Measurements from ENCODE around the gene PUSL1.

Gene PUSL1

DNA sequence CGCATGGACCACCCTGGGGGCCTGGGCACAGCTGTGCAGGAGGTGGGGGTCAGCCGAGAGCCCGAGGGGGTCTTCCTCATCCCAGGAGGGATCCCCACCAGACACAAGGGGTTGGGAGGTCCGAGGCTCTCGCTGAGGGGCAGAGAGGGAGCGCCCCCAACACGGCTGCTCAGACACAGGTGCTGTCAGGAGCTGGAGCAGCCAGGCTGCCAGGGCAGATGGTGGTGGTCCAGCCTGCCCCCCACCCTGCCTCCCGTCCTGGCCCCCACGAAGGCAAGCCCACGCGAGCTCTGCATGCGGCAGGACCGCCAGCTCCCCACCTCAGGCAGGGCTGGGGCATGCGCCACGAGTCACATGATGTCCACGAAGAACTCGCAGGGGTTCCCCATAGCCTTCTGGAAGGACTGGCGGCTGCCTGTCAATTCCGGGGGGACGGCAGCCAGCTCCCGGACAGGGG, 27.4 kb downstream of the PUSL1 start:
- H3K4me1 ChIP-seq (ENCODE audit: control extremely low read depth in 1 of 4, control insufficient read depth in 4 of 4, insufficient read depth in 4 of 4, low read length in 3 of 4) = no peaks in the 10 kb centered on the region
- no peaks in the 10 kb centered on the region for H3K27me3 ChIP-seq (replicated peaks in 2 of 5; ENCODE audit: control insufficient read depth in 4 of 5, insufficient read depth in 5 of 5, low read length in 4 of 5)
- H3K4me3 ChIP-seq (ENCODE audit: control insufficient read depth in 1 of 7, extremely low read depth in 1 of 7, insufficient read depth in 4 of 7, low read depth in 2 of 7, low read length in 6 of 7) = no peak overlapping the region
- H3K9me3 ChIP-seq (ENCODE audit: control extremely low read depth in 1 of 5, control insufficient read depth in 4 of 5, insufficient read depth in 2 of 5, low read depth in 1 of 5, low read length in 4 of 5) = no peaks in the 10 kb centered on the region
- H3K36me3 ChIP-seq (ENCODE audit: control insufficient read depth in 4 of 4, insufficient read depth in 4 of 4, low read length in 3 of 4) = peaks cover 2 to 35% (median 16%) of the 10 kb centered on the region in 4 experiments
- 93% methylated on average over 17 of the region's 21 CpGs for whole genome bisulfite sequencing (ENCODE audit: insufficient coverage)
- no peak overlapping the region for H3K27ac ChIP-seq (ENCODE audit: insufficient read depth in 1 of 2, low read depth in 1 of 2, low read length in 2 of 2, poor library complexity in 1 of 2, severe bottlenecking in 2 of 2)
- ChIA-PET CTCF (interaction anchor here (1.0 to 1.4 kb wide), 3 partner anchors 36 to 105 kb away, joined by 3 to 4 read pairs (median 3); partner anchors contain the start of gene SCNN1D), POLR2A (interaction anchor here (0.6 kb wide), 1 partner anchor 331 kb away, joined by 3 read pairs; no protein-coding TSS in a partner anchor)
- no peak for DNase-seq

DNA sequence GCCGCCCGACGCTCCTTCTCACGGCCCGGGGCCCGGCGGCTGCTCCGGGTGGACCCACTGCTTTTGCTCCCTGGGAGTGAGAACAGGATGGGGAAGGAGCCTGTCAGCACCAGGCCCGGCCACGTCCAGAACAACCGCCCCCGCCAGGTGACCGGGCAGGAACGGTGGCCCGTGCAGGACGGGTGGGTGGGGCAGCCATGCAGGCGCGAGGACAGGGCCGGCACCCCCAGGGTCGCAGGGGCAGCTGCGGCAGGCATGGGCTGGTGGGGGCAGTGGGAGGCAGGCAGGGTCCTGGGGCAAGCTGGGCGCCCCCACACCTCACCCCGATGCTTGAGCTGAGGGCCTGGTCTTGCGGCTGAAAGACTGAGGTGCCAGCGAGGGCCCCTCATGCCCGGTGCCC, 28.0 kb downstream of the PUSL1 start:
- Histone ChIP-seq H3K27me3 (replicated peaks in 2 of 5; ENCODE audit: control insufficient read depth in 4 of 5, insufficient read depth in 5 of 5, low read length in 4 of 5) (no peaks in the 10 kb centered on the region), H3K9me3 (ENCODE audit: control extremely low read depth in 1 of 5, control insufficient read depth in 4 of 5, insufficient read depth in 2 of 5, low read depth in 1 of 5, low read length in 4 of 5) (no peaks in the 10 kb centered on the region), H3K4me3 (ENCODE audit: control insufficient read depth in 1 of 7, extremely low read depth in 1 of 7, insufficient read depth in 4 of 7, low read depth in 2 of 7, low read length in 6 of 7) (no peak overlapping the region), H3K27ac (ENCODE audit: insufficient read depth in 1 of 2, low read depth in 1 of 2, low read length in 2 of 2, poor library complexity in 1 of 2, severe bottlenecking in 2 of 2) (no peak overlapping the region), H3K36me3 (ENCODE audit: control insufficient read depth in 4 of 4, insufficient read depth in 4 of 4, low read length in 3 of 4) (peaks cover 5 to 41% (median 21%) of the 10 kb centered on the region in 4 experiments), H3K4me1 (ENCODE audit: control extremely low read depth in 1 of 4, control insufficient read depth in 4 of 4, insufficient read depth in 4 of 4, low read length in 3 of 4) (no peaks in the 10 kb centered on the region)
- no peak for DNase-seq
- POLR2A ChIA-PET = interaction anchor here (0.6 to 0.8 kb wide), 3 partner anchors 9 to 331 kb away, joined by 3 read pairs; no protein-coding TSS in a partner anchor
- 98% methylated on average over 23 of the region's 26 CpGs for WGBS (ENCODE audit: insufficient coverage)
- CTCF ChIA-PET = interaction anchor here (1.0 kb wide), 1 partner anchor 35 kb away, joined by 3 read pairs; no protein-coding TSS in a partner anchor

DNA sequence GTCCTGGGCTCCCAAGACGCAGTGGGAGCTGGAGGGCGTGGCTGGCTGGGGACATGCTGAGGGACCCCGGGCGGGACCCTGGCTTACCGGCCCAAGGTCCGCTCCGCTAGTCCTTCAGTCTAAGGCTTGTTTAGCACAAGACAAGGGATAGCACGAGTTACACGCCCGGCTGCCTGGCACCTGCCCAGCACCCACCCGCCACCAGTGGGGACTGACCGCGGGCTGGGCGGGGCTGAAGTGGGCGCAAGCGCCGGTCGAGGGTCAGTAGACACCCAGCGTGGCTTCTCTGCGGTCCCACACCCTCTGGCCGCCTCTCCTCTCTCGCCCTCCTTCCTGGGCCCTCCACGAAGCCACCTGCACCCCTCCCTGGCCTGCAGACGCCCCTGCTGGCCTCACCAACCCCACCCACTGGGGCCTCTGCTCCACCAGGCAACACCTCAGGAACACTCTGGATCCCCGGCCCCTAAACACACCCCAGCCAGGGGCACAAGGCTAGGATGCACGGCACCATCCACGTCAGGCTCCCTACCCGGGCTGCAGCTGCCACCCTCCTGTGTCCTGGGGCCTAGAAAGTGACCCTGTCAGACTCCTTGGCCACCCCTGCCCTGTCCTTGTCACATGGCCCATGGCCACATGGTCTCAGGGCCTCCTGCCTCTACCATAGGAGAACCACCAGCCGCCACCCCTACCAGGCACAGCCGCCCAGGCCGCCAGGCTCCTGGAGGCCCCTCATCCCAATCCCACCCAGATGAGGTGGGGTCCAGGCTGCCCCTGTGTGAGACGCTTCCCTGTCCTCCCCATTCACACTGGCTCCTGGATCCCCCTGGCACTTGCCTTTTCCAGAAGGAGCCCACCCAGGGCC, 28.8 kb downstream of the PUSL1 start:
- ChIA-PET CTCF (no interaction called here), POLR2A (interaction anchor here (0.6 to 0.8 kb wide), 2 partner anchors 9 to 12 kb away, joined by 3 read pairs; no protein-coding TSS in a partner anchor)
- H3K9me3 ChIP-seq (ENCODE audit: control extremely low read depth in 1 of 5, control insufficient read depth in 4 of 5, insufficient read depth in 2 of 5, low read depth in 1 of 5, low read length in 4 of 5) = no peaks in the 10 kb centered on the region
- WGBS (ENCODE audit: insufficient coverage) = 98% methylated on average over 26 of the region's 32 CpGs
- no peak for DNase-seq
- H3K27me3 ChIP-seq (replicated peaks in 2 of 5; ENCODE audit: control insufficient read depth in 4 of 5, insufficient read depth in 5 of 5, low read length in 4 of 5) = no peaks in the 10 kb centered on the region
- peaks cover 5 to 48% (median 21%) of the 10 kb centered on the region in 4 experiments for H3K36me3 ChIP-seq (ENCODE audit: control insufficient read depth in 4 of 4, insufficient read depth in 4 of 4, low read length in 3 of 4)
- no peak overlapping the region for H3K27ac ChIP-seq (ENCODE audit: insufficient read depth in 1 of 2, low read depth in 1 of 2, low read length in 2 of 2, poor library complexity in 1 of 2, severe bottlenecking in 2 of 2)
- H3K4me3 ChIP-seq (ENCODE audit: control insufficient read depth in 1 of 7, extremely low read depth in 1 of 7, insufficient read depth in 4 of 7, low read depth in 2 of 7, low read length in 6 of 7) = no peak overlapping the region
- no peaks in the 10 kb centered on the region for H3K4me1 ChIP-seq (ENCODE audit: control extremely low read depth in 1 of 4, control insufficient read depth in 4 of 4, insufficient read depth in 4 of 4, low read length in 3 of 4)

DNA sequence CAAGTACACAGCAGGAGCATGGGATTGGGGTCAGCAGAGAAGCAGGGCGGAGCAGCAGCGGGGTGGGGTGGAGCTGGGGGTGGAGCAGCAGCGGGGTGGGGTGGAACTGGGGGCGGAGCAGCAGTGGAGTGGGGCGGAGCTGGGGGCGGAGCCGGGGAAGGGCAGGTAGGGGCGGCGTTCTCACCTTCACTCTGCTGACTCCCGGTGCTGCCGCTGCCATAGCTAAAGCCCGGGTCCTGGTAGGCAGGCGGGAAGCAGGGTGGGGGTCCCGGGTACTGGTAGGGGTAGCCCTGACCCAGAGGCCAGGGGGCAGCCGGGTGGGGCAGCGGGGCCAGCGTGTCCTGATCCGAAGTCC, 29.4 kb downstream of the PUSL1 start:
- no peak for DNase-seq
- H3K36me3 ChIP-seq (ENCODE audit: control insufficient read depth in 4 of 4, insufficient read depth in 4 of 4, low read length in 3 of 4) = peaks cover 5 to 48% (median 21%) of the 10 kb centered on the region in 4 experiments
- H3K27me3 ChIP-seq (replicated peaks in 2 of 5; ENCODE audit: control insufficient read depth in 4 of 5, insufficient read depth in 5 of 5, low read length in 4 of 5) = no peaks in the 10 kb centered on the region
- ChIA-PET CTCF (no interaction called here), POLR2A (no interaction called here)
- WGBS (ENCODE audit: insufficient coverage) = 99% methylated on average over 9 of the region's 18 CpGs
- H3K27ac ChIP-seq (ENCODE audit: insufficient read depth in 1 of 2, low read depth in 1 of 2, low read length in 2 of 2, poor library complexity in 1 of 2, severe bottlenecking in 2 of 2) = no peak overlapping the region
- H3K9me3 ChIP-seq (ENCODE audit: control extremely low read depth in 1 of 5, control insufficient read depth in 4 of 5, insufficient read depth in 2 of 5, low read depth in 1 of 5, low read length in 4 of 5) = no peaks in the 10 kb centered on the region
- H3K4me3 ChIP-seq (ENCODE audit: control insufficient read depth in 1 of 7, extremely low read depth in 1 of 7, insufficient read depth in 4 of 7, low read depth in 2 of 7, low read length in 6 of 7) = no peak overlapping the region
- no peaks in the 10 kb centered on the region for H3K4me1 ChIP-seq (ENCODE audit: control extremely low read depth in 1 of 4, control insufficient read depth in 4 of 4, insufficient read depth in 4 of 4, low read length in 3 of 4)

DNA sequence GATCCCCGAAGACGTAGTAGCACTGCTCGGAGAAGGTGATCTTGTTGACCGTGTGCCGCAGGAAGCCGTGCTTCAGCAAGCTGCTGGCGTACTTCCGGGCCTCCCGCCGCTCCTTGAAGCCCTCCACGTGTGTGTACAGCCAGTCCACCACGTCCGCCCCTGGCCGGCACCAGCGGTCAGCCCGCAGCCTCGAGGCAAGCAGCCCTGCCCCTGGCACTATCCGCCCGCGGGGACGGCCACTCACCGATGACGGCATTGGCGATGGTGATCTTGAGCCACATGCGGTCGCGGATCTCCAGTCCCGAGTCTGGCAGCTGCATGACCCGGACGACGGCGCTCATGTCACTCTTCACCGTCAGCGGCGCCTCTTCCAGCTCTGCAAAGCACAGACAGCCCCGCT, 29.9 kb downstream of the PUSL1 start:
- Histone ChIP-seq H3K27ac (ENCODE audit: insufficient read depth in 1 of 2, low read depth in 1 of 2, low read length in 2 of 2, poor library complexity in 1 of 2, severe bottlenecking in 2 of 2) (no peak overlapping the region), H3K36me3 (ENCODE audit: control insufficient read depth in 4 of 4, insufficient read depth in 4 of 4, low read length in 3 of 4) (peaks cover 5 to 48% (median 21%) of the 10 kb centered on the region in 4 experiments), H3K4me1 (ENCODE audit: control extremely low read depth in 1 of 4, control insufficient read depth in 4 of 4, insufficient read depth in 4 of 4, low read length in 3 of 4) (no peaks in the 10 kb centered on the region), H3K4me3 (ENCODE audit: control insufficient read depth in 1 of 7, extremely low read depth in 1 of 7, insufficient read depth in 4 of 7, low read depth in 2 of 7, low read length in 6 of 7) (no peak overlapping the region), H3K27me3 (replicated peaks in 2 of 5; ENCODE audit: control insufficient read depth in 4 of 5, insufficient read depth in 5 of 5, low read length in 4 of 5) (no peaks in the 10 kb centered on the region), H3K9me3 (ENCODE audit: control extremely low read depth in 1 of 5, control insufficient read depth in 4 of 5, insufficient read depth in 2 of 5, low read depth in 1 of 5, low read length in 4 of 5) (no peaks in the 10 kb centered on the region)
- POLR2A ChIA-PET = no interaction called here
- no peak for DNase-seq
- WGBS (ENCODE audit: insufficient coverage) = 97% methylated on average over 36 of the region's 36 CpGs
- CTCF ChIA-PET = no interaction called here

DNA sequence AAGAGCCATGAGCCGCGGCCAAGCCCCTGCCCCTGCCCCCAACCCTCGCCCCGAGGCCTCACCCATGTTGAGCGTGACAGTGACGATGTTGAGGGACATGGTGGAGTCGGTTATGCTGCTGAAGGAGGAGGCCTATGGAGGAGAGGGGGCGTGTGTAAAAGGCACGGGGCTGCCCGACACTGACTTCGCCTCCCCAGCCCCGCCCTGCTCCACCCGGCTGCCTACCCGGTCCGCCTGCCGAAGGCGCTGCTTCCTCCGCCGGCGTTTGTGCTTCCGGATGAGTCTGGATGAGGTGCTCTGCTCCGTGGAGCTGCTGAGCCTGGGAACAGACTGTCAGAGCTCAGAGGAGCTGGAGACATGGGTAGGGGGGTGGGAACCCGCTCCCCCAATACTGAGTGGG, 31.8 kb downstream of the PUSL1 start:
- CTCF ChIA-PET = no interaction called here
- H3K27me3 ChIP-seq (replicated peaks in 2 of 5; ENCODE audit: control insufficient read depth in 4 of 5, insufficient read depth in 5 of 5, low read length in 4 of 5) = no peaks in the 10 kb centered on the region
- no peaks in the 10 kb centered on the region for H3K4me1 ChIP-seq (ENCODE audit: control extremely low read depth in 1 of 4, control insufficient read depth in 4 of 4, insufficient read depth in 4 of 4, low read length in 3 of 4)
- no peak overlapping the region for H3K4me3 ChIP-seq (ENCODE audit: control insufficient read depth in 1 of 7, extremely low read depth in 1 of 7, insufficient read depth in 4 of 7, low read depth in 2 of 7, low read length in 6 of 7)
- no peaks in the 10 kb centered on the region for H3K9me3 ChIP-seq (ENCODE audit: control extremely low read depth in 1 of 5, control insufficient read depth in 4 of 5, insufficient read depth in 2 of 5, low read depth in 1 of 5, low read length in 4 of 5)
- H3K27ac ChIP-seq (ENCODE audit: insufficient read depth in 1 of 2, low read depth in 1 of 2, low read length in 2 of 2, poor library complexity in 1 of 2, severe bottlenecking in 2 of 2) = no peak overlapping the region
- WGBS (ENCODE audit: insufficient coverage) = 97% methylated on average over 23 of the region's 23 CpGs
- POLR2A ChIA-PET = no interaction called here
- H3K36me3 ChIP-seq (ENCODE audit: control insufficient read depth in 4 of 4, insufficient read depth in 4 of 4, low read length in 3 of 4) = peaks cover 5 to 48% (median 21%) of the 10 kb centered on the region in 4 experiments
- no peak for DNase-seq

DNA sequence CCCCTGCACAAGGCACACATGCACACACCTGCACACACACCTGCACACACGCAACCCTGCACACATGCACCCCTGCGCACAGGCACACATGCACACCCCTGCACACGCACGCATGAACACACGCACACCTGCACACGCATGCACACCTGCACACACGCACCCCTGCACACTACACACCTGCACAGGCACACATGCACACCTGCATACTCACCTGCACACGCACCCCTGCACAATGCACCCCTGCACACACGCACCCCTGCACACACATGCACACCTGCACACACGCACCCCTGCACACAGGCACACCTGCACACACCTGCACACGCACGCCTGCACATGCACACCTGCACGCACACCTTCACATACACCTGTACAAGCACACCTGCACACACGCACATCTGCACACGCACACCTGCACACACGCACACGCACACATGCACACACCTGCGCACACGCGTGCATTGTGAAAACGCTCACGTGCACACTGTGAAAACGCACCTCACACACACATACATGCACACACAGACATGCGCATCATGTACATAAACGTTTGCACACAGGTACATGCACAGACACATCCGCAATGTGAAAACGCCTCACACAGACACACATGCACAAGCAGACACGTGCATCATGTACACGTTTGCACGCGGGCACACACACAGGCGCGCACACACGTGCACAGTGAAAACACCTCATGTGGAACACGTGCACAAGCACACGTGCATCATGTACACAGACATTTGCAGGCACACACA, 32.6 kb downstream of the PUSL1 start:
- no peaks in the 10 kb centered on the region for H3K4me1 ChIP-seq (ENCODE audit: control extremely low read depth in 1 of 4, control insufficient read depth in 4 of 4, insufficient read depth in 4 of 4, low read length in 3 of 4)
- H3K27me3 ChIP-seq (replicated peaks in 2 of 5; ENCODE audit: control insufficient read depth in 4 of 5, insufficient read depth in 5 of 5, low read length in 4 of 5) = no peaks in the 10 kb centered on the region
- H3K27ac ChIP-seq (ENCODE audit: insufficient read depth in 1 of 2, low read depth in 1 of 2, low read length in 2 of 2, poor library complexity in 1 of 2, severe bottlenecking in 2 of 2) = no peak overlapping the region
- ChIA-PET POLR2A (no interaction called here), CTCF (no interaction called here)
- DNase-seq = no peak
- H3K4me3 ChIP-seq (ENCODE audit: control insufficient read depth in 1 of 7, extremely low read depth in 1 of 7, insufficient read depth in 4 of 7, low read depth in 2 of 7, low read length in 6 of 7) = no peak overlapping the region
- WGBS (ENCODE audit: insufficient coverage) = 92% methylated on average over 24 of the region's 36 CpGs
- no peaks in the 10 kb centered on the region for H3K9me3 ChIP-seq (ENCODE audit: control extremely low read depth in 1 of 5, control insufficient read depth in 4 of 5, insufficient read depth in 2 of 5, low read depth in 1 of 5, low read length in 4 of 5)
- H3K36me3 ChIP-seq (ENCODE audit: control insufficient read depth in 4 of 4, insufficient read depth in 4 of 4, low read length in 3 of 4) = peaks cover 3 to 46% (median 21%) of the 10 kb centered on the region in 4 experiments

All from common myeloid progenitor, CD34-positive (primary cell).